Jurkat, Clone E6-1 (cell line): Measurements from ENCODE around the gene COX7B2. TPM values are rescaled to one million over a fixed set of nuclear protein-coding genes. Genes with fewer than 3 reads are reported as not detected.

Experiments
- DNase-seq: peaks from one replicate; pipeline ENCODE4 v3.0.0-alpha.2; 2011; ENCODE audit warnings: low read depth, low spot score
- H3K4me3 ChIP-seq: 2 replicates; pipeline ENCODE4 v1.5.1; 2011; ENCODE audit warnings: mild to moderate bottlenecking, low read length, control low read depth, moderate library complexity
- polyA plus RNA-seq: library from polyadenylated mRNA; unstranded; fragments of >200 nt; gene quantifications from one replicate; pipeline ENCODE4 v1.2.1, GENCODE V29; 2012; ENCODE audit warnings: missing spikeins; ENCODE audit not compliant: insufficient read length, insufficient read depth

Gene COX7B2
- not detected for polyA plus RNA-seq

- no peak for DNase-seq
- H3K4me3 ChIP-seq = no peak within 1 kb of the TSS
Measured at GRCh38 chr4:46909078-46909477, at the start of gene COX7B2. Gene COX7B2, minus strand, starts transcription at chr4:46909245. Its CDS starts 174,053 bp downstream, at chr4:46735192.

- no peak overlapping the region for H3K4me3 ChIP-seq
- DNase-seq = no peak
Measured at GRCh38 chr4:46956451-46956850, 47.4 kb upstream of the COX7B2 start.

- no peak for DNase-seq
- no peak overlapping the region for H3K4me3 ChIP-seq
Measured at GRCh38 chr4:46955601-46956000, 46.6 kb upstream of the COX7B2 start.

GRCh38 chr4:46954643-46955042 is 45.6 kb upstream of the COX7B2 start:
- H3K4me3 ChIP-seq = no peak overlapping the region
- no peak for DNase-seq

- no peak overlapping the region for H3K4me3 ChIP-seq
- no peak for DNase-seq
Measured at GRCh38 chr4:46953564-46953963, 44.5 kb upstream of the COX7B2 start.

- no peak for DNase-seq
- H3K4me3 ChIP-seq = no peak overlapping the region
Measured at GRCh38 chr4:46952451-46952850, 43.4 kb upstream of the COX7B2 start.

GRCh38 chr4:46950826-46951225 is 41.8 kb upstream of the COX7B2 start:
- no peak for DNase-seq
- no peak overlapping the region for H3K4me3 ChIP-seq

GRCh38 chr4:46949822-46950221 is 40.8 kb upstream of the COX7B2 start:
- no peak overlapping the region for H3K4me3 ChIP-seq
- DNase-seq = no peak

- H3K4me3 ChIP-seq = no peak overlapping the region
- DNase-seq = no peak
Measured at GRCh38 chr4:46947541-46947940, 38.5 kb upstream of the COX7B2 start.

GRCh38 chr4:46946919-46947536 is 38.0 kb upstream of the COX7B2 start:
- DNase-seq = no peak
- H3K4me3 ChIP-seq = no peak overlapping the region

GRCh38 chr4:46945062-46945461 is 36.0 kb upstream of the COX7B2 start:
- DNase-seq = no peak
- no peak overlapping the region for H3K4me3 ChIP-seq

- H3K4me3 ChIP-seq = no peak overlapping the region
- DNase-seq = no peak
Measured at GRCh38 chr4:46944345-46944744, 35.3 kb upstream of the COX7B2 start.

GRCh38 chr4:46937493-46937892 is 28.4 kb upstream of the COX7B2 start:
- peak; percentile 3 for DNase-seq
- H3K4me3 ChIP-seq = no peak overlapping the region

GRCh38 chr4:46934726-46935125 is 25.7 kb upstream of the COX7B2 start:
- no peak overlapping the region for H3K4me3 ChIP-seq
- no peak for DNase-seq

- H3K4me3 ChIP-seq = no peak overlapping the region
- DNase-seq = no peak
Measured at GRCh38 chr4:46933686-46934085, 24.6 kb upstream of the COX7B2 start.

GRCh38 chr4:46931981-46932380 is 22.9 kb upstream of the COX7B2 start:
- peak; percentile 23 for DNase-seq
- no peak overlapping the region for H3K4me3 ChIP-seq

GRCh38 chr4:46930891-46931290 is 21.8 kb upstream of the COX7B2 start:
- H3K4me3 ChIP-seq = no peak overlapping the region
- DNase-seq = no peak

GRCh38 chr4:46927201-46927600 is 18.2 kb upstream of the COX7B2 start:
- no peak for DNase-seq
- no peak overlapping the region for H3K4me3 ChIP-seq

GRCh38 chr4:46924789-46925529 is 15.9 kb upstream of the COX7B2 start:
- no peak overlapping the region for H3K4me3 ChIP-seq
- no peak for DNase-seq

GRCh38 chr4:46922205-46922604 is 13.2 kb upstream of the COX7B2 start:
- no peak overlapping the region for H3K4me3 ChIP-seq
- no peak for DNase-seq

- DNase-seq = no peak
- no peak overlapping the region for H3K4me3 ChIP-seq
Measured at GRCh38 chr4:46908148-46908547, 897 bp downstream of the COX7B2 start.
